GM13977 (cell line): Measurements from ENCODE around the gene ENDOU.

Experiments used
- DNase-seq: peaks from one replicate; pipeline ENCODE4 v3.0.0; 2012; ENCODE audit warnings: low spot score
- CTCF ChIP-seq: IDR thresholded peaks from 2 replicates; pipeline ENCODE4 v1.5.1; 2012; ENCODE audit warnings: mild to moderate bottlenecking, control low read depth; ENCODE audit not compliant: insufficient read depth; ENCODE audit errors: extremely low read depth, missing control alignments
- in situ Hi-C: fragments of 300-500 bp; cut with MboI; formaldehyde crosslinking; loops from one replicate; pipeline ENCODE4 v1.12.0; 2022; ENCODE audit warnings: low sequenced_read_pairs, low pct_unique_long_range_greater_than_20kb, mixed read lengths, inconsistent platforms; ENCODE audit not compliant: unreplicated experiment

Gene ENDOU

DNA sequence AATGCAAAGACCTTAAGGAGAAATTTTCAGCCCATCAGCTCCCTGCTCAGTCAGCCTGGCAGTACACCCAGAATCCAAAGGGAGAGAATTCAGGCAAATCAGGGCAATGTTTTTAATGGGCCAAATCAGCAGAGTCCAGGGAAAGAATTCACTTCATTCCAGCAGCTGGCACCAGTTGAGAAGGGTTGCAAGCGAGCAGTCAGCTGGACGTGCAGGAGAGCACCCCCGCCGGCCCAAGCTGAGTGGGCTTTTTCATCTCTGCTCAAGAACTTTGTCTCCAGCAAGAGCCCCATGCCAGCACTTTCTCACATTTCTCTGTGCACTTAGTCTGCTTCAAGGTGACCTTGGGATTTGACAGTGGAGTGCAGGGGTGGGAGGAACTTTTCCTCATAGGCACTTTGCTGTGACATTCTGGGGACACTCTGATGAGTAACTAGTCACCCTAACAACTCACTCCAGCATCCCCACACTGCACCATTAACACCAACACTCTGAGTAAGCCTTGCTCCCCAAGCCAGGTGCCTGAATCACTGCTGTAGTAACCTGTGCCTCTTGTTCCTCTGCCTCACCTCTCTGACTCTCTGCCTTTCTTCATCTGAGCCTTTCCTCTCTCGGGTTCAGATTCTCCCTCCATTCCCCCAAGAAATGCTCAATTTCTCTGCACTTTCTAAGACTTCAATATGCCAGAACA lies 2.2 kb downstream of the ENDOU start:
- in situ Hi-C loops, result no loop called here
- DNase-seq, result no peak
- no peak for TF ChIP-seq CTCF

GRCh38 chr12:47722136-47722834 lies 3.0 kb downstream of the ENDOU start:
- DNase-seq, result no peak
- TF ChIP-seq CTCF, result no peak
- in situ Hi-C loops, result no loop called here

DNA sequence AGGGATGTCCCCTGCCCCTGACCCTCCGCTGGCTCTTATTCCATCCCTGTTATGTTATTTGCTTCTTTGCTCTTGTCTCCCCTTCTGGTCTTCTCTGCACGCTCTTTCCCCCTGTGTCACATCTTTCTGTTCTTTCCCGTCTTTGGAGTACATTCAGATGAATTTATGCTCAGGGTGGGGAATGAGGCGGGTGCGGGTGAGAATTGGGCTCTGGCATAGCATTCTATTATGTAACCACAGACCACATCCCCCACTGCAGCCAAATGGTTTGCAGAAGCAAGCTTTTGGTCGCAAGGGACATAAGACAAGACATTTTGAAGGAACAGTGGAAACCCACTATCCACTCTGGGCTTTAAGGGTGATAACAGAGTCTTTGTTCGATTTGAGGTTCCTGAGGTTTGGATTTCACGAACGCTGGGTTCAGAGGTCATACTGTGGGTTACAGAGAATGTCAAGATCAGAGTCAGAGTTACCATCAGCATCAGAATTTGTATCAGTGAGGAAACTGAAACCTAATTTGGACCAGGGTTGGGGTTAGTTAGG lies 3.8 kb downstream of the ENDOU start:
- in situ Hi-C loops, result no loop called here

GRCh38 chr12:47718531-47718930 lies 6.8 kb downstream of the ENDOU start:
- DNase-seq, result no peak
- no peak for TF ChIP-seq CTCF
- in situ Hi-C loops, result loop anchor here (10.0 kb wide), 2 partner anchors 56 to 126 kb away; partner anchors contain the start of gene SLC48A1

More for the DNA sequence above, 3.8 kb downstream of the ENDOU start:
- DNase-seq, result no peak
- TF ChIP-seq CTCF, result no peak

DNA sequence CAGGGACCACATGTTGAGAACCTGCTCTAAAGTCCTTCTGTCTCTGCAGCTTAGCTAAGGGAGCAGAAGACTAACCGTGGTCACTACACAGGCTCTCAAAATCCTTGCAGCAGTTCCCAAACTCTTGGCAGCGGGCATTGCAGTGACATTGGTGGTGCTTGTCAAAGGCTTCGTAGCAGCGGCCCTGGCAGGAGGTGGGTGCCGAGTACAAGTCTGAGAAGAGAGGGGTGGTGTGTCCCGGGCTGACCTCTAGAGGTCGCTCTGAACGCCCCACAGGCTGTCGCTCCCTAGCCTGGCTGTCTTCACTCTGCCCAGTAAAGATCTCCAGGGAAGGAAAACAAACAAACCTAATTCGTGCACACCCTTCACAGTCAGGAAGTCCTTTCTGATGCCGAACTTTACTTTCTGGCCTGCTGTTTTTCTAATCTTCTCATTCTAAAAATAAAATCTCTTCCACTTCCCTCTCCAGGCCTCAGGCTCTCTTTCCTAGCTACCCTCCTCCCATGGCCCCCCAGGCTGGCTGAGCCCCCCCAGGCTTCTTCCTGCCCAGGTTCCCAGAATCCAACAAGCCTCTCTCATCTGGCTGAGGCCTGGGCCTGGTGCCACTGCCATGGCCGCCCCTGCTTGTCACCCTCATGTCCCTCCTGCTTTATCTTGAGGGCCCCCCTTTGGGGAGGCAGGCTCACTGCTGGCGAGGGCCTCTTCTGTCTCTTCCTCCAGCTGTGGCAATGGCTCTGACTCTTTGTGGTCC lies 7.7 kb downstream of the ENDOU start:
- in situ Hi-C loops, result loop anchor here (10.0 kb wide), 2 partner anchors 57 to 127 kb away; partner anchors contain the start of gene SLC48A1
- peak; percentile 64 for DNase-seq
- peak; percentile 79 for TF ChIP-seq CTCF

DNA sequence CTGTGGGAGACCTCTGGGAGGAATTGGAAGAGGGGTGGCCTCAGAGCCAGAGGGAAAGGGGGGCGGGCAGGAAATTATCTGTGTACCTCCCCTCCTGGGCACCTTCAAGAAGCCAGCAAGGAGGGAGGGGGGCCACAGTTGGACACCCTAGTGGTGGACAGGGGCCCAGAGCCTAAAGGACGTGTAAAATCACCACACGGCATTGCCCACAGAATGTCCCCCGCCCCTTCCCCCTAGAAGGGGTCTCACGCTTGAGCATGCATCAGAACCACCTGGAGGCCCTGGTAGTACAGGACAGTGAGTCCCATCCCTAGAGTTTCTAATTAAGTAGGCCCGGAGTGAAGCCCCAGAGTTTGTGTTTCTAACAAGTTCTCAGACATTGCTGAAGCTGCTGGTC lies 8.2 kb downstream of the ENDOU start:
- no peak for TF ChIP-seq CTCF
- in situ Hi-C loops, result loop anchor here (10.0 kb wide), 2 partner anchors 58 to 128 kb away; partner anchors contain the start of gene SLC48A1
- no peak for DNase-seq
